HL-60/S4 (cell line): ENCODE data around the gene ALK.

Source experiments
- in situ Hi-C: fragments of 300-500 bp; cut with MboI; formaldehyde crosslinking; loops from 2 replicates; pipeline ENCODE4 v1.14.3; 2022; ENCODE audit warnings: low sequenced_read_pairs

Gene ALK

DNA sequence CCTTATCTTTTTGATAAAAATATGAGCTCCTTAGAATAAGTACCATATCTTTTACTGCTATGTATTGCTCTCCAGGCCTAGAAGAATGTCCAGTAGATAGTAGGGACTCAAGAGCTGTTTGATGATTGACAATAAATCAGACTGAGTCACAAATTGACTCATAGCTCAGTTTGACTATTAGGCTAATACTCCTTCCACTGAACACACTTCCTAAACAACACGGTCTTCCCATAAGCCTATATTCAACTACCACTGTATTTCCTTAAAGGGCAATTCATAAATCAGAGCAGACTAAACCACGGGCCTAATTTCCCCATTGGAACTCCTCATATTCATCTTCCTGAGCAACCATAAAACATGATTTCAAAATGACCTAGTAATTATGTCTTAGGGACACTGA is 258.5 kb downstream of the ALK start:
- in situ Hi-C loops: no loop called here

DNA sequence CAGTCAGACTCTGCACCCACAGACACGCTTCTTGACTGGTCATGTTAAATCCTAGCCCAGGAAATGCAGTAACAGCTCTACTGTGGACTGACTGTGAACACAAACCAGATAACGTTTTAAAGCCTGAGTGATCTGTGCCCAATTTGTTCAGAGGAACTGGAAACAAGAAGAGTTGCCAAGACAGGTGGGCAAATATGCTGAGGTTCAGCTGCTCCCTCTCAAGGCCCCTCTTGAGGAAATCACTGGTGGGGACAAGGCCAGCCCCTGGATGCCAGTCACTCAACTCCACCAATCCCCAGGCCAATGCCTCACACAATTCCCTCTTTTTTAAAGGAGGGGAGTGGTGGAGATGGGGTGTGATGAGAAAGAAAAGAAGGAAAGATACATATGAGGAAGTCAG is 261.2 kb downstream of the ALK start:
- in situ Hi-C loops: no loop called here

DNA sequence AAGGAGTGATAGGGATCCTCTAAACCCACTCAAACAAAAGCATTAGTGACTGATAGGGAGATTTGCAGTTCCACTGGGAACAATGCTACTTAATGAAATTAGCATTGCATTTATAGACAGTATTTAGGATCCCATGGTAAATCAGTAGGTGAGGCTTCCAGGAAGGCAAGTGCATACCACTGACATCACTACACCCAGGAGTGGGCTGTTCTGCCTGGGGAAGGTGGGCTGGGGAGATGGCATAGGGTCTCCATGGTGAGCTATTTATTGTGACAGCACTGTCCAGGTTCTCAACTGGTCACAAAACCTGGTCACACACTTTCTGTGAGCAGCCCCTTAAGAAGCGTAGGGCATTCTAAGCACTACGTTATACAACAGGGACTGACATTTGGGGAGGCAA is 262.2 kb downstream of the ALK start:
- in situ Hi-C loops: no loop called here

DNA sequence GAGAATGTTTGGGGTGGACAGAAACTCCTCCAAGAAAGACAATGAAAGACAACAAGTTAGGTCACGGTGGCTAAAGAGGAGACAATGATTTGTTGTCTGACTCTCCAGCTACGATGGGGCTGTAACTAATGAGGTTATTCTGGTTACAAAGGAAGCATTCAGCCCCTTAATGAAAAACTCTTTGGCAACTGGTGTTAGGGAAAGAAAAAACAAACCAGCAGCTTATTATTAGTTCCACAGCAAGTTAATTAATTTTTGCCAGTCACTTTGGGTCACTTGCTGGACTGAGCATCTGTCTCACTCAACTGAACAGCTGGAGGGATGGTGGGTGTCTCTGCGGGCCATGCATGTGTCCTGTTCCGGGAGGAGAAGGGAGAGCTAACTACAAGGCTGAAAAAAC is 263.7 kb downstream of the ALK start:
- in situ Hi-C loops: no loop called here

DNA sequence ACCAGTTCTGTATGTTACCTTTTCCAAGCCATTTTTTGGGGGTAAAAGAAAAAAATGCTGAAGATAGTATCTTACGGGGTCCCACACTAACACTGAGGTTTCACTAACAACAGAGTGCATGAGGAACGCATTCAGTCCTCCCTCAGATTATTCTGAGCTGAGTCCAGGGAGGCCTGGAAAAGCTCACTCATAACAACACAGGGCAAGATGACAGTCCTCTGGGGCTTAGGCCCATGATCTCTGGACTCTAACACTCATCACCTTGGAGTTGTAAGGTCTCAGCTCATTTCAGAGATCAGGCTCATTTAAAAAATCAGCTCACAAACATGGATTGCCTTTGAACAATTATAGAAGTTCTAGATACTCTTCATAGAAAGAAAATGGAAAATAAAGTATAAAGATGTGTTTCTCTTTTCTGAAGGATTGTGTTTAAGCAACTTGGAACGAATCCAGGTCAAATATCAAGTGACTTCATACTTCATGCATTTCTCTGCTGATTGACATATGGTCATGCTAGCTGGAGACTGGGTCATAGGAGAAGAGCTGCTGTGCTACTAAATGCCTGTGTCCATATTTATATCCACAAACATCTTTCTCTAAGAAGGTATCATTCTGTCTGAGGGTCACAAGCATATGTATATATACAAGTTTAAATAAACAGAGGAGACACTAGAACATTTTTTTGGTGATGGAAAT is 265.8 kb downstream of the ALK start:
- in situ Hi-C loops: no loop called here

DNA sequence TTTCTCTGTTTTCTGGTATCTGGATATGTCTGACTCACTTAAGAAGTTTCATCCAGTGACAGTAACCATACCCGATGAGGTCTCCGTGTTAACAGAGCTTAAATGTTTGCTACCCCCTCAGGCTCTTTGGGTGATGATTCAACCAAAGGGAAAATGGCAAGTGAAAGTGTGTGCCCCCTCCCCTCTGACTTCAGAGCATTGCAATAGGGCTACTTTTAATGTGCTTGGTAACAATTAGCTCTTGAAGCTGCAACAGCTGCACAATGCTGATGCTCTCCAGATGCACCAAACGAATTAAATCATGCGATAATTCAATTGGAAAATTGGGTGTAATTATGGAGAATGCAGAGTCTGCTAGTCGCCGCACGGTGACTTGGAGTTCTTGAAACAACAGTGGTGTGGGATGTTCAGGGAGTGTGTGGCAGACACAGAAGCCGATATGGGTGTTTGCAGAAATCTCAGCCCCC is 270.7 kb downstream of the ALK start:
- in situ Hi-C loops: no loop called here

DNA sequence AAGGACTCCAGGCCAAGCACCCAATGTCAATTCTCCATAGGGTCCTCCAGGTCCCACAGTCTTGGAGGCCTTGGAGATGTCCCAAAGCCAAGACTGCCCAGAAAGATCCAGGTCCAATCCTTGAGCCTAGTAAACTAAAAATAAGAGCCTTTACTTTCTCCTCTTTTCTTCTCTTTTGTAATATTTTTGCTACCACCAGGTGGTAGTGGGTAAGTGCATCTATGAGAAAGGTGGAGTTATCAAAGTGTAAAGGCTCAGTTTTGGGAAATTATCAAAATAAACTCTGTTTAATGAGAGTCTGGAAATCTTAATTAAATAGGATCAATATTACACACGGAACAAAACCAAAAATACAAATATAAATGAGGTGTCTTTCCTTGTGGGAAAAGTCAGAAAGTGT is 276.4 kb downstream of the ALK start:
- in situ Hi-C loops: no loop called here

DNA sequence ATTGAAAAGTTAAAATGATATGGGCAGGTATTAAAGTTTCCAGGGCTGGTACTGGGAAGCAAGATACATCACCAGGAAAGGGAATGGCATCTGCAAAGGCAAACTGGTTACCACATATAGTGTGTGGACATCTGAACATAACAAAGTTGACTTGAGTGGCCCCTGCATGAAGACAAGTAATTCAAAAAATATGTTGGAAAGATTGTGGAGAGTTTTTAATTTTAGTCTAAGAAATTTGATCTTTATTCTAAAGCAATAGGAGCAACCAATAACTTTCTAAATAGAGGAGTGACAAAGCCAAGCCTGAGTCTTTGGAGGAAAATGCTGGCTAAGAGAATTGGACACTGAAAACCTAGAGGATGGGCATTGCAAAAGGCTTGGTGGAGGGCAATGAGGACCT is 278.2 kb downstream of the ALK start:
- in situ Hi-C loops: no loop called here

DNA sequence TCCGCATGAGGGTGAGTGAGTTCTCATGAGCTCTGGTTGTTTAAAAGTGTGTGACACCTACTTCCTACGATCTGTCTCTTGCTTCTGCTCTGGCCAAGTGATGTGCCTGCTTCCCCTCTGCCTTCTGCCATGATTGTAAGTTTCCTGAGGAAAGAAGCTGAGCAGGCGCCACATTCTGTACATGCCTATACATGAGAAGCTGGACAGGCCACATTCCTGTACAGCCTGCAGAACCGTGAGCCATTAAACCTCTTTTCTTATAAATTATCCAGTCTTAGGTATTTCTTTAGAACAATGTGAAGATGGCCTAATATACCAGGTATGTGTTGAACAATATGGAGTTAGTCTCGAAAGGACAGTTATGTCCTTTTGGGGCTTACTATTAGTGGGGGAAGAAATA is 281.0 kb downstream of the ALK start:
- in situ Hi-C loops: no loop called here

DNA sequence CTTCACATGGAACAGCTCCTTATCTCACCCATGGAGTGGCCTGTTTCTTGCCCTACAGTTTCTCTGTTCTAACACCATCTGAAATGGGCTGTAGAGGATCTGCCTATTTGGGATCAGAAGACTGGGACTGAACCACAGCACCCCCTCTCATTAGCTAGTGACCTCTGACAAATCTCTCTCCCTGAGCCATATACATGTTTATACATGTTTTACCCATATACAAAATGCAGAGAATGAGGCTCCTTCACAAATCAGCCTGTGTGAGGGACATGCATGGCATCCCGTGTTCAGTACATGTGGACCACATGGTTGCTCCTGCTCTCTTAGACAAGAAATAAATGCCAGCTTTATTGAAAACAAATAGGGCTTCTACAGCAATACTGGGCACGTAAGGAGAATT is 282.7 kb downstream of the ALK start:
- in situ Hi-C loops: no loop called here

DNA sequence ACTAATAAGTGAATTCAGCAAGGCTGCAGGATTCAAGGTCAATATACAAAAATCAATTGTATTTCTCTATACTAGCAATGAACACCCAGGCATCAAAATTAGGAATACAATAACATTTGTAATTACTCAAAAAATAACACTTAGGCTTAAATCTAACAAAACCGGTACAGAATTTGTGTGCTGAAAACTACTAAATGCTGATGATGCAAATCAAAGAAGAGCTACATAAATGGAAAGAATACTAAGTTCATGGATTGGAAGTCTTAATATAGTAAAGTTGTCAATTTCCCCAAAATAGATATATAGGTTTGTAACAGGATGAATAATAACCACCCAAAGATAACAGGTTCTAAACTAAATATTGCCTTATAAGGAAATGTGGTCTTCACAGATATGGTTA is 286.5 kb downstream of the ALK start:
- in situ Hi-C loops: no loop called here

DNA sequence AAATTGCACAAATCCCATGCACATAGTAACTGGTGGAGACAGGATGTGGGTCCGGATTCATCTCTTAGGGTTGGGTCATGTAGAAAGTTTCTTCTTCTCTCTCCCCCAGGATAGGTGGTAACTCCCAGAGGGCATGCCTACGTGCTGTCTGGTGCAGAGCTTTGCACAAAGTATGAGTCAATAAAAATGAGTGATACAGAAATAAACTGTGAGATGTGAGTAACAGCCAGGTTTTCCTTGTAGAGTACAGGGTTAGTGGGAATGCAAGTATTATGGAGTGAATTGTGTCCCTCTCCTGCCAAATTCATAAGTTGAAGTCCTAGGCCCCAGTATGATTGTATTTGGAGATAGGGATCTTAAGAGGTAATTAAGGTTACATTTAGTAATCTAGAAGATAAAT is 289.4 kb downstream of the ALK start:
- in situ Hi-C loops: no loop called here

DNA sequence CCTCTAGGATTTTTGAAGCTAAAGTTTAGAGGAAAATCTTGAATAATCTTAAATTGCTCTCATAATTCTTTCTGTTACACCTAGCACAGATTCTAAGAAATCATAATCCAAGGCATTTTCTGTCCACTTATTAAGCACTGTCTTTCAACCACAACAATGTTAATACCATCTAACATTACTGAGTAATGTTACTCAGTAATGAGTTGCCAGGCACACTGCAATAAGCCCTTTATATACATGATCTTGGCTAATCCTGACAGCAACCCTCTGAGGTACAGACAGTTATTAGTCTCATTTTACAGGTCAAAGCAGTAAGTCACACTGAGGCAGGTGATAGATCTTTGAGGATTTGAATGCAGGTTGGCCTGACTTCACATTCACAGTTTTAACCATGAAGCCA is 291.9 kb downstream of the ALK start:
- in situ Hi-C loops: no loop called here

DNA sequence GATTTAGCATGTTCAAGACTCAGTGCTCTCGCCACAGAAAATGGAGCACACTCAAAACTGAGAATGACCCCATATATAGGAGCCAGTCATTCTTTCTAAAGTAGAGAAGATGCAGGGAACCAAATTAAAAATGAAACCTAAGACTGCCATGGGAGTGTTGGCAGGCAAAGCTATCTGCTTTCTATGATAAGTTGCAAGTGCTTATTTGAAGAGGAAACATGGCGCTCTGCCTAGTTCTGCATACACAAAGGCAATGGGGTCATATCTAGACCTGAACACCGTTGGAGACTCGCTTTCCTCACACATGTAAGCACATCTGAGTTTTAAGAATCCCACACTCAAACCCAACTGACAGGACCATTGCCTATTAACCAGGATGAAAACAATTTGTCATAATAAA is 292.5 kb downstream of the ALK start:
- in situ Hi-C loops: no loop called here

DNA sequence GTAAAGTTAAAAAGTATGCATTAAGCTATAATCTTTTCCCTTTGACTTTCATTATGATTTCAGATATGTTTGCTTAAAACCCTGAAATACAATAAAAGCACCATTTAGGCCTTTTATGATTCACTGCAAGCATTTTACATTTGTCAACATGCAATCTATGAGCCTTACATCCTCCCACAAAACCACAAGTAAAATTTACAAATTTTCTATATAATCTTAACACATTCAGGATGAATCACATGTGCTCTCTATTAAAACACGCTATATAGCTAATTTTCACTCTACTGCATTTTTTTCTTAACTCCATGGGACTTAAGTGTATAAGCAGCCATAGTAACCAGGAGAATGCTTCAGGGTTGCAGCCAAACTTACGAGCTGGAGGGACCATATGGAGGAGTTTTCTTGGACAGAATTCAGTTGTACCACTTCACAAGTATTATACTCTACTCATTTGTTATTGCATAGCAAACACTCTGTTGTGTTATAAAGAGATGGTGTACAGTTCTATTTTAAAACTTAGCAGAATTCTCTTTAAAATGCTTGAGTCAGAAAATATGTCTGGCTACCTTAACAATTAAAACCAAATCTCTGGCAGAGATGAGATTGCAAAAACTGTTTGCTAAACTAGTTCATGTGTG is 293.2 kb downstream of the ALK start:
- in situ Hi-C loops: no loop called here

DNA sequence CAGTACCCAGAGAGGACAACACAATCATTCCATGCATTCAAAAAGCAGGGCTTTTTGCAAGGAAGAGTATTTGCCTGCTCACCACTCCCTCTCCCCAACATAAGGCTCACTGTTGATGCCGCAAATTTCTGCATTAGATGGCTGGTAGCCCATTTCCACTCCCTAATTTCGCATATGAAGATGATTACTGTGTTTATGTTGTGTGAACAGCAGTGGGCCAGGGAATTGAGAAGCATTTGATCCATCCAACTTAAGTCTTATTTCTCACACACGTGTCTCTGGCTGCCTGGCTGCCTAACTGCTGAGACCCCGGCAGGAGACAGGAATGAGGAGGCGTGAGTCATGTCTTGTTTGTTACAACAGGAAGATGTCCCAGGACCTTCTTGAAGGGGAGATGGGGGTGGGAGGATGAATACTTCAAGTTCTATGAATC is 294.1 kb downstream of the ALK start:
- in situ Hi-C loops: no loop called here

DNA sequence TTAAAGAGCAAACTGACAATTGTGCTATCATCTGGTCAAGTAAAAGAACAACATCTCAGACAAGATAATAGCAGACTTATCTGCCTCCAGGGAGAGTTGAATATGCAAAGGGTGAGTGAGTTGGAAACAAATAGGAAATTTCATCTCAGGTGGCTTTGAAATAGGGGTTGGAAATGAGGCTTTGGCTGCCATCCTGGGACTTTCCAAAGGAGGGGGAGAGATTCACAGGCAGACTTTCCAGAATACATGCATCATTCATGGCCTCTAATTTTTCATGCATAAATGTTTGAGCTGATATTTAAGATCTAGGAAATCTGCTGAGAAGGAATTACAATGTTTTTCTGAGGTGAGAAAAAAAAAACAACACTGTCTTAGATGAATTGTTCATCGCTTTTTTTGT is 300.5 kb downstream of the ALK start:
- in situ Hi-C loops: no loop called here

DNA sequence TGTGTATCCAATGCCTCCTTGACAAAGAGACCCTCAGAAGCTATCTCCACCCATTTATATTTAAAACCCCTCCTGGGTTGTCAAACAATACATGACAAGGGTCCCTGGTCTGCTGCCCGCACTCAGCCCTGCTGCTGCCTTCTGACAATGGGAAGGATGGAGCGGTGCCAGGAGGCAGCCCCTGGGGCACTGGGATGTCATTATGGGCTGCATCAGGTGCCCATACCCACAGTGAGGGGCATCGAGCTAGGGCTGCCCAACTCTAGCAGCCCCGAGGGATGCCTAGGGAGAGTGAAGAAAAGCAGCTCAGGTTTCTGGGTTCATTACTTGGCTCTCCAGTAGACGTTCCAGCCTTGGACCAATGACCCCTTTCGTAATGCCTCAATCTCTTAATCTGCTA is 301.7 kb downstream of the ALK start:
- in situ Hi-C loops: no loop called here

DNA sequence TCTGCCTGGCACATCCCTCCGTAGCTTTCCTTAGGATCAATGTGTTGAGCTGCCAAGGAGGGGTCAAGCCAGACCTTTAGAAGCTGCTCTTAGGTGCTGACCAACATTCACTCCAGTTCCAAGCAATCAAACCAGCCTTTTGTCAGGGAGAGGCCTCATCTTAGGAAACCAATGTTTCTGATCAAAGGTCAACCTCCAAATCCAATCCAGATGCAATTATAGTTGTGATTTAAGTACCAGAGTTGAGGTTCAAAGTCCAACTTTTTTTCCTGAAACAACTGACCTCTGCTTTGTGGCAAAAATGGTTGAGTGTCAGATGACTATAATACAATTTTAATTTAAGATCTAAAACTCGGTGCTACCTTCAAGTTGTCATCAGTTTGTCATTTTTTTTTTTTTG is 303.4 kb downstream of the ALK start:
- in situ Hi-C loops: no loop called here

DNA sequence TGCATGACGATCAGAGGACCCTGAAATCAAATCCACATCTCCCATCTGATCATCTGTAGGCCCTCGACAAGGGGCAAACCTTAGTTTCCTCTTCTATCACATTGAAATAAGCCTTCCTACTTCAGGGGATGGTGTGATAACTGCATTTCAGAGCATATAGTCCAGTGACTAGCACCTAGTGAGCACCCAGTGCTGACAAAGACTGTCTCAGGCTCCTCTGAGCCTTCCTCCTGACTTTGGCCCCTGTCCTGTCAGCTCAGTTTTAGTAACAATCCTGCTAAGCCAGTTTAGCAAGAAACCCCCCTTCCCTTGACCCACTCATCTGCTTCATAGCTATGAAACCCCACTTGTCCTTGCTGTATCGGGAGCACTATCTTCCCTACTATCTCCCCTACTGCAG is 304.0 kb downstream of the ALK start:
- in situ Hi-C loops: no loop called here

DNA sequence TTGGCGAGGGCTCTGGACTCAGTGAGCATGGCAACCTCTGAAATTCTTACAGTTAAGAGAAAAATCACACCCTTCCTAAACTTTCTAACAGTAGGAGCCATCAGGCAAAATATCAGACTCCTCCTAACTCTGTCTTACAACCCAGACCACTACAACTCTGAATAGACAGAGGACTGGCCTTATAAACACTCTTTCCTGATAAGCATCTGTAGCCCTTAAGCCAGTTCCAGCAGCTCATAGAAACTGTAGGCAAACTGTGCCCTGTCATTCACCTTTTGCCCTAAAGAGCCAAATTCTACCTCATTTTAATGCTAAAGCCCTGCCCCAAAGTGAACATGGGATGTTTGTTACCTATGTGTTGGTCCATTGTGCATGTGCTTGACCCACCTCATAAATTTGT is 304.8 kb downstream of the ALK start:
- in situ Hi-C loops: no loop called here

DNA sequence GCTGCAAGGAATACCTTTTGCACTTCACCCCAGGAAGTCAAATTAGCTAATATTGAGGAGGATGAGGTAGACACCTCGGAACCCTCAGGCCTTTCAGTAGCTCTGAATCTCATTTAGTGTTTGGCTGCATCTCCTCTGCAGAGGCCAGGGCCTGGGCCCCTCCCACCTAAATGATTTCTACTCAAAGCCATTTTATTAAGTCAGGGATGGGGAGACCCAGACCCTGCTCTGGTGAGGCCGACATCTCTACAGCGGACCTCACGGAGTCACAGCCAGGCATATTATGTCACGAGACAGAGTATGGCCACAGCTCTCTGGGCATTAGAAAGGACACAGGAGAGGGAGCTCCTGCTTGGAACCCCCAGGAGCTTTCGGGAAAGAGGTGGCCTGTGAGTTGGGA is 305.5 kb downstream of the ALK start:
- in situ Hi-C loops: no loop called here

DNA sequence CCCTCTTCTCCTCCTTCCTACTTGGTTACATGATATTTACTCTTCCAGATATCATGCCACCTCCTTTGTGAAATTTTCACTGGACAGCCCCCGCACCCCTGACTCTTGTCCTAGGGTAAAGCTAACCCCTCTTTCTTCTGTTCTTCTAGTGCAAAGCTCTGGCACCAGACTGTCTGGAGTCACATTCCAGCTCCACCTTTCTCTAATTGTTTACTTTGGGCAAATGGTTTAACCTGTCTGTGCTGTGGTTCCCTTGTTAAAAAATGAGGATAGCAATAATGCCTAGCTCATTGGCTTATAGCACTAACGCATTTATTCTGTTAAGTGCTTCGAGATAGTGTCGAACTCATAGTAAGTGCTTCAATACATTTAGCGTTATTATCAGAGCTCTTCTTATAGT is 306.2 kb downstream of the ALK start:
- in situ Hi-C loops: no loop called here
